D721Med (cell line): ENCODE data around the gene TBX15.
"Not testable (repeated sequence)": the region's sequence is repeated elsewhere in the genome, so short reads cannot be mapped to it uniquely, and the experiment has no call there.

Experiments
- DNase-seq: peaks from one replicate; pipeline ENCODE4 v3.0.0; 2011; ENCODE audit warnings: low spot score; ENCODE audit not compliant: insufficient read length
- FAIRE-seq: peaks from 2 replicates; lab custom pipeline; 2011; peaks lifted over from hg19 to GRCh38; lab: Jason Lieb, UNC
- CTCF ChIP-seq: IDR thresholded peaks from 2 replicates; pipeline ENCODE4 v1.5.1; 2012; ENCODE audit warnings: mild to moderate bottlenecking, control low read depth; ENCODE audit not compliant: insufficient read depth; ENCODE audit errors: missing control alignments

The TBX15 gene

GRCh38 chr1:118958140-118958539, 30.0 kb downstream of the TBX15 start:
- DNase-seq (no peak), FAIRE-seq (no peak)
- no peak for TF ChIP-seq CTCF

DNA sequence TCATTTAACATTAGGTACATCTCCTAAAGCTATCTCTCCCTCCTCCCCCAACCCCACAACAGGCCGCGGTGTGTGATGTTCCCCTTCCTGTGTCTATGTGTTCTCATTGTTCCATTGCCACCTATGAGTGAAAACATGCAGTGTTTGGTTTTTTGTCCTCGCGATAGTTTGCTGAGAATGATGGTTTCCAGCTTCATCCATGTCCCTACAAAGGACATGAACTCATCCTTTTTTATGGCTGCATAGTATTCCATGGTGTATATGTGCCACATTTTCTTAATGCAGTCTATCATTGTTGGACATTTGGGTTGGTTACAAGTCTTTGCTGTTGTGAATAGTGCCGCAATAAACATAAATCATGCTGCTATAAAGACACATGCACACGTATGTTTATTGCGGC, 30.6 kb downstream of the TBX15 start:
- not testable (repeated sequence) for DNase-seq, FAIRE-seq

DNA sequence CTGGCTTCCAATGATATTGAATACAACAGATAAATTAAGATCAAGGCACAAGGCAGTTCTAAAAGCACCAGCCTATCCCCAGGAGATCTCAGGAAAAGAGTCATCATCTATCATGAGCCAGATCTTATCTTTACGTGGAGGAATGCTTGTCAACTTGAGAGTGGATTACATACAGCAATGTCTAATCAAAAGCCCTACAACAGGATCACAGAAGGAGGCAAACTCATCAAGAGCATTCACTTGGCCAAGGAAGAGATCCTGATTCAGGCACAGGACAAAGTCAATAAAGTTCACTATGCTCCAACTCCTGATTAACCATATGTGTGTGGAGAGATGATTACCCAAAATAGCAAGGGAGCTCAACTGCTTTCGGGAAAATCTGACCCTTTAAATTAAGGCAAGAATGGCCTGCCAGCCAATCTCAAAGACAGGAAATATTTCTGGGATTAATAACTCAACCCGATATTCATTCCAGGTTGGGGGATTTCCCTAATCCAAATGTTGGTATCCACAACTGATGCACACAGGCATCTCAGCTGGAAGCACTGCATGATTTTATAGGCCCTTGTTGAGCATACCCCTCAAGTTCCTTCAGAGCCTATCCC, 33.7 kb downstream of the TBX15 start:
- DNase-seq (no peak), FAIRE-seq (no peak)
- no peak for TF ChIP-seq CTCF

GRCh38 chr1:118951270-118951936, 36.7 kb downstream of the TBX15 start:
- TF ChIP-seq CTCF: no peak
- no peak for FAIRE-seq
- no peak for DNase-seq

- no peak for TF ChIP-seq CTCF
- FAIRE-seq: no peak
- no peak for DNase-seq
Observed at GRCh38 chr1:118949315-118949714, 38.8 kb downstream of the TBX15 start.

DNA sequence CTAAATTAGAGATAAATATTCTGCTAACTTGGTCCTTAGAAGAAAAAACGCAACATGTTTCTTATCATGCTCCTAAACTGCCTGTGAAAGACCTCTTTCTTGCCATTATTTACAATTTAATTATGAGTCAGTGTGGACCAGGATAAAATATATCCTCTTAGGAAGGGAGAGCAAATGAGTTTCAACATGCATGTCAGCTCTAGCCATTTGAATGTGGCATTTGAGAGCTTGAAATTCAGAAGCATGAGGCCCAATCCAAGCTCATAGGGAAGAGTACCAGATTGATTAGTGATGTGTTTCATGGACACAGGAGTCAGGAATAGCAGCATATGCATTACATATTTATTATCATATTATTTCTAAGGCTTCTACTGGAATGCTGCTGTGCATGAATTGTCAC, 39.3 kb downstream of the TBX15 start:
- TF ChIP-seq CTCF: no peak
- FAIRE-seq: no peak
- DNase-seq: no peak

DNA sequence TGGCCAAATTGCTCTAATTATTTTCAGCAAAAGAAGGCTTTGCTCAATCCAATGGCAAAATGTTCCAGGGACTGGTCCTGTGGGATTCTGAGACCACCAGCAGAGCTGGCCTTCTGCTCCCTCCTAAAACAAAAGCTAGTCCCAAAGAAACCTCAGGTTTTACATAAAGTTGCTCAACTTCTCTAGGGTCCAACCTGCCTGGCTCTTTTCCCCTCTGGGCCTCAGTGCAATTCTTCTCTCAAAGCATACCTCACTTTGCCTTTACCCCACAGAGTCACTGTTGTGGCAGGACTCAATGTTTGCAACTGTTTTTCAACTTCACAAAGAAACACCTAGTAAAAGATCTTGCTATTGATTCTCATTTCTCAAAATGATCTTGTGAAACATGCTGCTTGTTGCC, 39.8 kb downstream of the TBX15 start:
- TF ChIP-seq CTCF: no peak
- DNase-seq: no peak
- no peak for FAIRE-seq
